H9 (cell line): ENCODE results near the gene RXFP1. TPM values are rescaled to one million over a fixed set of nuclear protein-coding genes. Genes with fewer than 3 reads are reported as not detected.

Experiments used
- DNase-seq: peaks from one replicate; pipeline ENCODE4 v3.0.0-alpha.2; 2017
- H2AFZ ChIP-seq: one replicate; pipeline ENCODE4 v1.6.1; 2013; ENCODE audit warnings: mild to moderate bottlenecking, low read length, control low read depth, moderate library complexity
- H2AK5ac ChIP-seq: 2 replicates; pipeline ENCODE4 v1.6.1; 2013; ENCODE audit warnings: low read length, control low read depth, mixed read lengths; ENCODE audit not compliant: insufficient read length
- H2BK120ac ChIP-seq: one replicate; pipeline ENCODE4 v1.6.1; 2013; ENCODE audit warnings: low read depth, mild to moderate bottlenecking, low read length, control low read depth, inconsistent platforms; ENCODE audit not compliant: poor library complexity, severe bottlenecking
- H2BK12ac ChIP-seq: 2 replicates; pipeline ENCODE4 v1.6.1; 2013; ENCODE audit warnings: low read length, control low read depth, mixed read lengths, low read depth; ENCODE audit not compliant: insufficient read length
- H2BK15ac ChIP-seq: 2 replicates; pipeline ENCODE4 v1.6.1; 2013; ENCODE audit warnings: low read depth, low read length, control low read depth
- H2BK20ac ChIP-seq: one replicate; pipeline ENCODE4 v1.6.1; 2013; ENCODE audit warnings: low read depth, mild to moderate bottlenecking, low read length, control low read depth, inconsistent platforms; ENCODE audit not compliant: poor library complexity, severe bottlenecking
- H2BK5ac ChIP-seq: 2 replicates; pipeline ENCODE4 v1.6.1; 2013; ENCODE audit warnings: low read length, control low read depth, mixed read lengths; ENCODE audit not compliant: insufficient read length
- H3K14ac ChIP-seq: 2 replicates; pipeline ENCODE4 v1.6.1; 2013; ENCODE audit warnings: low read length, control low read depth; ENCODE audit not compliant: insufficient read depth
- H3K18ac ChIP-seq: 2 replicates; pipeline ENCODE4 v1.6.1; 2013; ENCODE audit warnings: low read depth, mild to moderate bottlenecking, mixed read lengths, low read length, control low read depth; ENCODE audit not compliant: insufficient read length
- H3K23ac ChIP-seq: 2 replicates; pipeline ENCODE4 v1.6.1; 2013; ENCODE audit warnings: low read length, control low read depth, mixed read lengths, low read depth; ENCODE audit not compliant: insufficient read length
- H3K23me2 ChIP-seq: 2 replicates; pipeline ENCODE4 v1.6.1; 2013; ENCODE audit warnings: low read depth, mild to moderate bottlenecking, mixed read lengths, low read length, control low read depth; ENCODE audit not compliant: insufficient read length, poor library complexity, severe bottlenecking
- H3K27ac ChIP-seq: 2 replicates; pipeline ENCODE4 v1.5.1; 2013; ENCODE audit warnings: low read length, control low read depth, mixed read lengths, low read depth; ENCODE audit not compliant: insufficient read length
- H3K27me3 ChIP-seq: 2 replicates; pipeline ENCODE4 v1.6.1; 2013; ENCODE audit warnings: low read length, control low read depth, inconsistent platforms; ENCODE audit not compliant: insufficient read depth
- H3K4ac ChIP-seq: 2 replicates; pipeline ENCODE4 v1.6.1; 2013; ENCODE audit warnings: low read depth, mild to moderate bottlenecking, control low read depth, inconsistent platforms, low read length, moderate library complexity
- H3K4me1 ChIP-seq: 2 replicates; pipeline ENCODE4 v1.6.1; 2013; ENCODE audit warnings: low read length, control low read depth, inconsistent platforms; ENCODE audit not compliant: insufficient read depth
- H3K4me2 ChIP-seq: 2 replicates; pipeline ENCODE4 v1.6.1; 2013; ENCODE audit warnings: low read length, control low read depth, mixed read lengths; ENCODE audit not compliant: insufficient read length, insufficient read depth
- H3K56ac ChIP-seq: 2 replicates; pipeline ENCODE4 v1.6.1; 2013; ENCODE audit warnings: low read depth, mild to moderate bottlenecking, mixed read lengths, low read length, control low read depth; ENCODE audit not compliant: insufficient read length
- H3K79me1 ChIP-seq: 2 replicates; pipeline ENCODE4 v1.6.1; 2013; ENCODE audit warnings: low read depth, mild to moderate bottlenecking, moderate library complexity, low read length, control low read depth, inconsistent platforms; ENCODE audit not compliant: insufficient read depth, poor library complexity, severe bottlenecking
- H3K79me2 ChIP-seq: 2 replicates; pipeline ENCODE4 v1.6.1; 2013; ENCODE audit warnings: low read length, control low read depth, inconsistent platforms; ENCODE audit not compliant: insufficient read depth
- H3K9ac ChIP-seq: 2 replicates; pipeline ENCODE4 v1.6.1; 2013; ENCODE audit warnings: low read length, control low read depth, mixed read lengths; ENCODE audit not compliant: insufficient read length; ENCODE audit errors: extremely low read depth
- H3K9me3 ChIP-seq: one replicate; pipeline ENCODE4 v1.6.1; 2013; ENCODE audit warnings: low read depth, low read length, inconsistent platforms; ENCODE audit not compliant: control insufficient read depth
- H3T11ph ChIP-seq: one replicate; pipeline ENCODE4 v1.6.1; 2013; ENCODE audit warnings: mild to moderate bottlenecking, low read length, control low read depth, inconsistent platforms
- H4K20me1 ChIP-seq: one replicate; pipeline ENCODE4 v1.6.1; 2013; ENCODE audit not compliant: control insufficient read depth, insufficient read length, insufficient read depth
- H4K5ac ChIP-seq: 2 replicates; pipeline ENCODE4 v1.6.1; 2013; ENCODE audit warnings: low read depth, mild to moderate bottlenecking, mixed read lengths, low read length, control low read depth; ENCODE audit not compliant: insufficient read length
- H4K8ac ChIP-seq: replicated peaks from 2 replicates; pipeline ENCODE4 v1.6.1; 2013; ENCODE audit warnings: low read length, control low read depth, mixed read lengths, low read depth; ENCODE audit not compliant: insufficient read length
- H4K91ac ChIP-seq: 2 replicates; pipeline ENCODE4 v1.6.1; 2013; ENCODE audit warnings: low read depth, mild to moderate bottlenecking, moderate library complexity, mixed read lengths, low read length, control low read depth; ENCODE audit not compliant: insufficient read length
- H3K27ac Mint-ChIP-seq, 3 experiments: 2 replicates in 2 of 3; 3 replicates in 1 of 3; pipeline ENCODE4 v1.8.0; 2020 to 2021; ENCODE audit warnings: mixed read lengths in 3 of 3, mild to moderate bottlenecking in 1 of 3, moderate library complexity in 1 of 3
- H3K27me3 Mint-ChIP-seq: 2 replicates; pipeline ENCODE4 v1.8.0; 2021; ENCODE audit warnings: low read depth, mild to moderate bottlenecking, moderate library complexity, mixed read lengths
- H3K36me3 Mint-ChIP-seq, 3 experiments: 2 replicates in 2 of 3; 3 replicates in 1 of 3; pipeline ENCODE4 v1.8.0; 2020 to 2021; ENCODE audit warnings: low read depth in 3 of 3, mixed read lengths in 3 of 3; ENCODE audit not compliant: insufficient read depth in 1 of 3
- H3K4me1 Mint-ChIP-seq, 2 experiments: 2 replicates each; pipeline ENCODE4 v1.8.0; 2020; ENCODE audit warnings: mixed read lengths in 2 of 2
- H3K4me3 Mint-ChIP-seq, 2 experiments: 2 replicates in 1 of 2; 3 replicates in 1 of 2; pipeline ENCODE4 v1.8.0; 2020 to 2021; ENCODE audit warnings: mild to moderate bottlenecking in 2 of 2, mixed read lengths in 2 of 2, moderate library complexity in 1 of 2
- H3K9me3 Mint-ChIP-seq, 2 experiments: 2 replicates in 1 of 2; 3 replicates in 1 of 2; pipeline ENCODE4 v1.8.0; 2020; ENCODE audit warnings: mild to moderate bottlenecking in 2 of 2, mixed read lengths in 2 of 2, moderate library complexity in 1 of 2
- WGBS: extraction: QIAGEN DNeasy Blood & Tissue Kit; methylation state at CpG from one replicate; pipeline ENCODE4 v1.1.7; 2013; ENCODE audit warnings: missing lambda C conversion rate, low lambda C conversion rate, mixed read lengths; ENCODE audit not compliant: insufficient read length; ENCODE audit errors: extremely low coverage; 5-methylcytosine and 5-hydroxymethylcytosine counted together
- total RNA-seq: library from RNA; stranded (reverse); gene quantifications from 2 replicates; pipeline ENCODE4 v1.2.1, GENCODE V29; 2021
- TF ChIP-seq, protein P1 (sequence below): fragments of 200-600 bp; sonication (generic); conservative IDR thresholded peaks from 3 replicates; pipeline ENCODE4 v1.8.0; 2021; ENCODE audit warnings: antibody characterized with exemption, mild to moderate bottlenecking

RXFP1 gene
- total RNA-seq, 1 experiment from 2014 or later = 0.17 TPM

DNA sequence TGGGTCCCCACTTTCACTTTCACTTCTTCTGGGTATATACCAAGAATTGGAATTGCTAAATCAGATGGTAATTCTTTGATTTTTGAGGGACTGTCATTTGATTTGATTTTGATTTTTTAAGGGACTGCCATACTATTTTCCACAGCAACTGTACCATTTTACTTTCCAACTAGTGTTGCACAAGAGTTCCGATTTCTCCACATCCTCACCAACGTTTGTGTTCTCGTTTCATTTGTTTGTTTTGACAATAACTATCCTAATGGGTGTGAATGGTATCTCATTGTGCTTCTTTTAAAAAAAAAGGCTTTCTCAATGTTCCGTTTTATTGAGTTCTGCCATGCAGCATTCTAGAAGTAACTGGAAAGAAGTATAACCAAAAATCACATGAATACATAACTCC lies 87.4 kb downstream of the RXFP1 start:
- H3K79me2 ChIP-seq = no peaks in the 10 kb centered on the region
- peaks cover 10% of the 10 kb centered on the region; the same call in 1 of the 2 replicates for H3K4me1 ChIP-seq
- H3K27ac Mint-ChIP-seq = no peak overlapping the region
- no peak overlapping the region for H4K8ac ChIP-seq
- no peaks in the 10 kb centered on the region for H4K20me1 ChIP-seq
- no peak overlapping the region for H3K9ac ChIP-seq
- H3K36me3 Mint-ChIP-seq = no peaks in the 10 kb centered on the region; a peak in 2 of 7 replicates
- H3K27me3 Mint-ChIP-seq = no peaks in the 10 kb centered on the region
- H3K27me3 ChIP-seq = no peaks in the 10 kb centered on the region
- H2AK5ac ChIP-seq = no peak overlapping the region
- no peaks in the 10 kb centered on the region for H3K9me3 ChIP-seq
- H2AFZ ChIP-seq = no peak overlapping the region
- H4K91ac ChIP-seq = no peak overlapping the region
- no peaks in the 10 kb centered on the region for H3K23me2 ChIP-seq
- no peak overlapping the region for H3K18ac ChIP-seq
- WGBS = no CpG with 5 or more reads among the region's 4 CpGs
- H2BK120ac ChIP-seq = no peak overlapping the region
- no peak overlapping the region for H3K4ac ChIP-seq
- no peak overlapping the region for H3K4me3 Mint-ChIP-seq
- H2BK15ac ChIP-seq = no peak overlapping the region
- peaks cover 9 to 12% of the 10 kb centered on the region in 2 experiments for H3K4me1 Mint-ChIP-seq
- H2BK12ac ChIP-seq = no peak overlapping the region
- no peaks in the 10 kb centered on the region for H3K79me1 ChIP-seq
- H2BK5ac ChIP-seq = no peak overlapping the region
- no peak overlapping the region for H4K5ac ChIP-seq
- H3K4me2 ChIP-seq = no peak overlapping the region
- H3K27ac ChIP-seq = no peak overlapping the region
- H2BK20ac ChIP-seq = no peak overlapping the region
- TF ChIP-seq, protein P1, sequence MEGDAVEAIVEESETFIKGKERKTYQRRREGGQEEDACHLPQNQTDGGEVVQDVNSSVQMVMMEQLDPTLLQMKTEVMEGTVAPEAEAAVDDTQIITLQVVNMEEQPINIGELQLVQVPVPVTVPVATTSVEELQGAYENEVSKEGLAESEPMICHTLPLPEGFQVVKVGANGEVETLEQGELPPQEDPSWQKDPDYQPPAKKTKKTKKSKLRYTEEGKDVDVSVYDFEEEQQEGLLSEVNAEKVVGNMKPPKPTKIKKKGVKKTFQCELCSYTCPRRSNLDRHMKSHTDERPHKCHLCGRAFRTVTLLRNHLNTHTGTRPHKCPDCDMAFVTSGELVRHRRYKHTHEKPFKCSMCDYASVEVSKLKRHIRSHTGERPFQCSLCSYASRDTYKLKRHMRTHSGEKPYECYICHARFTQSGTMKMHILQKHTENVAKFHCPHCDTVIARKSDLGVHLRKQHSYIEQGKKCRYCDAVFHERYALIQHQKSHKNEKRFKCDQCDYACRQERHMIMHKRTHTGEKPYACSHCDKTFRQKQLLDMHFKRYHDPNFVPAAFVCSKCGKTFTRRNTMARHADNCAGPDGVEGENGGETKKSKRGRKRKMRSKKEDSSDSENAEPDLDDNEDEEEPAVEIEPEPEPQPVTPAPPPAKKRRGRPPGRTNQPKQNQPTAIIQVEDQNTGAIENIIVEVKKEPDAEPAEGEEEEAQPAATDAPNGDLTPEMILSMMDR = no peak
- H3K9me3 Mint-ChIP-seq = no peaks in the 10 kb centered on the region
- no peak overlapping the region for H3K23ac ChIP-seq
- no peak overlapping the region for H3K14ac ChIP-seq
- H3K56ac ChIP-seq = no peak overlapping the region
- DNase-seq = no peak
- H3T11ph ChIP-seq = no peak overlapping the region
